EH (cell line): Measurements from ENCODE around the gene MAPK6.

Source experiments
- DNase-seq: peaks from one replicate; pipeline ENCODE4 v3.0.0-alpha.2; 2015; ENCODE audit warnings: low read depth

Gene MAPK6

DNA sequence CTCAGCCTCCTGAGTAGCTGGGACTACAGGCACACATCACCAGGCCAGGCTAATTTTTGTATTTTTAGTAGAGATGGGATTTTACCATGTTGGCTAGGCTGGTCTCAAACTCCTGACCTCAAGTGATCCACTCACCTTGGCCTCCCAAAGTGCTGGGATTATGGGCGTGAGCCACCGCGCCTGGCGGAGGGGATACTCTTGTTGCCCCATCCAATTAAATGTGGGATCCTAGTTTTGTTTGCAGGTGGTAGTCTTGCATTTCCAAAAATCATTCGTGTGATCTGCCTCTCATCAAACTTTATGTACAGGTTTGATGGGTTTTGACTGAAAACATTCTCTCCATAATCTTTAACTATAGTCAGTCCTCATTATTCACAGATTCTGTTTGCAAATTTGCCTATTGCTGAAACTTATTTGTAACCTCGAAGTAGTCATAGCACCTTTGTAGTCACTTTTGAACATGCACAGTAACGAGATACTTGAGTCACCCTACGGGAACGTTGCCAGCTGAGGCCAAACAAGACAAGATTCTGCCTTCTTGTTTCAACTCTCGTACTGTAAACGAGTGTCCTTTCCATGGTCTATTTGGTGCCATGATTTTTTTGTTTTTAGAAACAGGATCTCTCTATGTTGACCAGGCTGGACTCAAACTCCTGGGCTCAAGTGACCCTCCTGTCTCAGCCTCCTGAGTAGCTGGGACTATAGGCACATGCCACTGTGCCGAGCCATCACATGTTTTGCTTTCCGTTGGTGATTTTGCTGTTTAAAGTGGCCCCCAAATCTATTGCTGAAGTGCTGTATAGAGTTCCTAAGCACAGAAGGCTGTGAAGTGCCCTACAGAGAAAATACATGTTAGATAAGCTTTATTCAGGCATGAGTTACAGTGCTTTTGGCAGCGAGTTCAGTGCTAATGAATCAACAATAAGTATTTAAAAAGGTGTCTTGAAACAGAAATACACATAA, 8.1 kb upstream of the MAPK6 start:
- peak; percentile 84 for DNase-seq

DNA sequence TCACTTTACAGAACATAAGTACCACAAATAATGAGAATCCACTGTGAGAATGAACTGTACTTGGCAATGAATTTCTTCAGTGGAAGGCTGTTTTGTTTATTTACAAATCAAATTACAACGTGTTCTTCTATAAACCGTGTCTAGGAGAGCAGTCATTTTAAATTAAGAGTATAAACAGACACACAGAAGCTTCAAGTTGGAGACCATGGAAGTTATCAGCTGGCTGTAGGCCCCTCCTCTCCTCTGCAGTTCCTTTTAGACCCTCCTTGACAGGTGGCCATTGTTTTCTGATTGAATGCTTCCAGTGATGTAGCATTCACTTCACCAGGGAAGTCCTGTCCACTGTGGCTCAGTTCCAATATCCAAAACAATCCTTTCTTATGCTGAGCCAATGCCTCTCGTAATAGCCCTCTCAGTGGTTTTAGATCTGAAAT, 7.3 kb upstream of the MAPK6 start:
- DNase-seq, result no peak

DNA sequence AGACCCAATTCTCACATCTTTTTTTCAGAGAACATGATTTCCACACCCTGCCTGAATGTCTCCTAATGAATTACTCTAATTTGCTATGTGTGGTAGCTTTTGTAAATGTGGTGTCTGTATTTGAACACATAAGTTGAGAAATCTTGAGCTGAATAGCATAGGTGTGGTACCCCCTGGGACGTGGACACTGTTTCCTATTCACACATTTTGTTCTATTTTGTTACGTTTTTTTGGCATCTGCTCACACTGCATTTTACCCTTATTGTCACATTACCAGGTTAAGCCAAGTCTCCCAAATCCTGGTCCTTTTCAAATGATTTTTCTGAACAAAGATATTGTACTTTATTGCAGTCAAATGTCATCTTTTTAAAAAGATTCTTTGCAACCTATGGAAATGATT, 6.8 kb upstream of the MAPK6 start:
- DNase-seq, result no peak

DNA sequence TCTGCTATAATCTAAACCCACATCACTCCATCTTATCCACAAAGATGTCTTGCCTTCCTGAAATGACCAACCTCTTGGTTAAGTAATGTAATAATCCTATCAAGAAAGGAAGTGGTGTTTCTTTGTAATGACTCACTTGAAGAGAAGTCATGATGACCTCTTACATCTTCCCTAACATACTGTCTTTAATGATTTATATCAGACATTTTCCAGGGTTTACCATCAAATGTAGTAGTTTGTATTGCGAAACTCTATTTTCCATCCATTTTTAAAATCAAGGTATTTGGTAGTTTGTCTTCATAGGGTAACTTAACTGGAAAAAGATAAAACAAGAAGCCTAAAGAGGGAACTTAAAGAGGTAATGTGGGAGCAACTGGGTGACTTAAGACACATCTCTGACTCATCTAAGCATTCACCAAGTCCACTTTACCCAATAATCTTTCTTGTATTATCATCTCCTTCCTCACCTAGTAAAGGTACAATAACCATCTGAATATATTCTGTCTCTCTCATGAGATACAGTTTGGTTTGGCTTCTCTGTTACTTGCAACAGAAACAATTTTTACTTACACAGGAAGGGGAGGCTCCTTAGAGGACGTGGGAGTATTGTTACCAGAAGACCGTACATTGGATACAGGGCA, 5.7 kb upstream of the MAPK6 start:
- DNase-seq, result peak; percentile 75

DNA sequence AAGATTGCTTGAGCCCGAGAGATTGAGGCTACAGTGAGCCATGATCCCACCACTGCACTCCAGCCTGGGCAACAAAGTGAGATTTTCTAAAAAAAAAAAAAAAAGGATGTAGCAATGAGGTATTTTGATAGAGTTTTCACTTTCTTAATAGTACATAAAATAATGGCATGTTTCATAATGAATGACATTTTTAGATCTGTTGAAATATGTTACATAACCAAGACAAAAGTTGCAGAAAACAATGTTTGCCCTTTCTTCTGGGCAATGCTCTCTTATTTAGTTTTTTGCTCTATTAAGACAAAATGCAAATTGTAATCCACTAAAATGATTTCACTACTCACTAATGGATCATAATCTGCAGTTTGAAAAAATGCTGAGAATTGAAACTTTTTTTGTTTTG, 4.4 kb upstream of the MAPK6 start:
- DNase-seq, result no peak

DNA sequence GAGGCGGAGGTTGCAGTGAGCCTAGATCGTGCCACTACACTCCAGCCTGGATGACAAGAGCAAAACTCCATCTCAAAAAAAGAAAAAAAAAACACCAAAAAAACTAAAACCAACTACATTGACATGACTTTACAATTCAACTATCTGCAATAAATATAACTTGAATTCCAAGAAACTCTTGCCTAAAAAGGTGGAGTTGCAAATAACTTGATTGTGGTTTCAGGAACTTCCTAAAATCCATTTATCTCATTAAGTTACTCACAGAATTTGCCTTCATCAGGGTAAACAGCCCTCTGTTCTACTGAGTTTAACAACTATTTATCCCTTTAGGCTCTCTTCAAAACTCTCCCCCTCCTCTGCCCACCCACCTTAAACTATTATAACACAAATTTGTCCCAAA, 2.7 kb upstream of the MAPK6 start:
- no peak for DNase-seq

DNA sequence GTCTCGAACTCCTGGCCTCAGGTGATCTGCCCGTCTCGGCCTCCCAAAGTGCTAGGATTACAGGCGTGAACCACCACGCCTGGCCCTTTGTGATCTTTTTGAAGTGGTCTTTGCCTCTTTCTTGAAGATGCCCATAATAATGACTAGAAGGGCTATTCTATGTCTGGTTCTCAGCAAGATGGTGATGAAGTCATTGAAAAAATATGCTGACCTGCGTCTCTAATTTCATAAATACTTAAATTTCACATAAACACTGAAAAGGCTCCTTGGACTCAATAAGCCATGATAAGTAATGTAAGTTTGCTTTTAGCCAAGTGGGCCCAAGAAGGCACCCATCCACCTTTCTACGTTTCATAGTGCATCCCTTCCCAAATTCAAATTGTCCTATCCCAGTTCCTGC, 775 bp upstream of the MAPK6 start:
- peak; percentile 69 for DNase-seq

DNA sequence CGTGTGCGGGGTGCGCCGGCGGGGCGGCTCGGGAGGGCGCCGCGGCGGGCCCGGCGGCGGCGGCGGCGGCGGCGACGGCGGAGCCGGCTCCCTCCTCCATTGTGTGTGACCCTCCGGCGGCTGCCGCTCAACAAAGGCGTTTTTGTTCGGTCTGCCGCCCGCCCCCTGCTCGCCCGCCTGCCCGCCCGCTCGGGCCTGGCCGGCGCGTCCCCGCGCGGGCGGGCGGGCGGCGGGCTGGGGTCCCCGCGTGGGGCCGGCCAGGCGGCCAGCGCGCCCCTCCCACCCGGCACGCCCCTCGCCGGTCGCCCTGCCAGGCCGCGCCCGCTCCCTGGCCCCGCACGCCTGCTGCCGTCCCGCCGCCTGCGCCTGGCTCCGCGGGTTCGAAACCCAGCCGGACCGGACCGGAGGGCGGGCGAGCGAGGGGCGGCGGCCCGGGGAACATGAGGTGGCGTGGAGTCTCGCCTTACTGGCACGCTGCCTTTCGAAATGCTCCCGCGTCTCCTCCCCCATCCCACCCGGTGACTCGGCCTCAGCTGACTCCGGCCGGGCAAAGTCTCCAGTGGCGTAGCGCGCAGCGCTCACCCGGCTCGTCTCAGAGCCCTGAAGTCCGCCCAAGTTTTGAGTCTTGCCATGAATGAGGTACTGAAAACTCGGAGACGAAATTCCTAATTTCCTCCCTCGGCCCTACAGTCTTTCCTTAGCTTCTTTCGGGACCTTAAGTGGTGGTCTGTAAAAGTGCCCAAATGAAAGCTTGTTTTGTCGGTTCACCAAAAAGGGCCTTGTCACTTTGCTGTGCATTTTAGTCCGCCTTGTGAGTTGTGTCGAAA, 588 bp downstream of the MAPK6 start:
- peak; percentile 89 for DNase-seq

DNA sequence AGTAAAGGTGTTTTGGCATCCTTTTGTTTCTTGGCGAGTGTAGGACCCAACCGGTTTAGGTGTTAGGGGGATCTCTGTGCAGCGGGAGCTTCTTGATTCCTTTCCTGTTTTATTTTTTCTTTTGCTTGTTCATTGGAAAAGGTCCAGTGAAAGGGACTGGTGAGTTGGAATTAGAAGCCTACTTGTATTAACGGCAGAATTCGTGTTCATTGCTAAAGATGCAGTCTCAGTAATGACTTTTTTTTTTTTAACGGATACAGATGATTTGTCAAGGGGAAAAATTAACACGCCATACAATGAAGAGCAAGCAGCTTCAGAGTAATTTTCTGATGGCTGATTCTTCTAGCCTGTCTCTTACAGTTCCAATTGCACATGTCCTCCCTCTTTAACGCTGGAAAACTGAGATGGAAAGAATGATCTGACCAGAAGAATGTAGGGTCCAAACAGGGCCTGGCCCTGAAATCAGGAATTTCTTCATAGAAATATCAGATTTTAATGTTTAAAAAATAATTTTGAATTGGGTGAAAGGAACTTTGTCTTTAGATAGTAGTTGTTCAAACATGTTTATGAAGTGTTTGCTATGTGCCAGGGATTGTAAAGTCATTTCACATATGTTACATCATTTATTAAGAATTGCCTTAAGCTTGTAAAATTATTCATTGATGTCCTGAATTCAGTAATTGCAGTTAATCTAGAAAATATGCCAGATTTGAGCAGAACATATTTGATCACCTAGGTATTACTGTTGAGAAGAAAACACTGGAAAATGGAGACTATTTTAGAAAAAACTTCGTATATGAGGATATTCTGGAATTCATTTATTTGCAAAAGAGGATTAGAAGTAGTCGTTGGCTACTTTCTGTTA, 1.4 kb downstream of the MAPK6 start:
- peak; percentile 55 for DNase-seq

DNA sequence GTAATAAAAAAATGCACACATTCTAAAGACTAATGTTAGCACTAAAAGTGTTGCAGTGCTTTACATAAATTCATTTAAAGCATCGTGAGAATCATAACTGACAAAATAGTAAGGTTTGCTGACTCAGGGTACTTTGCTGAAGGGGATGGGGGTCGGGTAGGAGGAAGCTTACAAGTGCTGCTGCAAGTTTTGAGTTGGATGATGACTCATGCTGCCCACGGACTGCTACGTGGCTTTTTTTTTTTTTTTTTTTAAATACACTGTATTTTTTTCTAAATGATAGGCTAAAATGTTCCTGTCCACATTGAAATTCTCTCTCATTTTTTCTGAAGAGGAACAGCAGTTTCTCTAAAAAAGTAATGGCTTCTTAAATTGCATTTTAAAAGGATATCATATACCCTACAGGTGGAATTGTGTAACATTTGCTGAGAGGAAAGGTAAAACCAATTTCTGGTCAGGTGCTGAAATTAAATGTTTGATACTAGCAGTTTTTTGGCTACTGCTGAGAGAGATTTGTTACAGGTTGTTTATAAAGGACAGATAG, 2.2 kb downstream of the MAPK6 start:
- peak; percentile 92 for DNase-seq

DNA sequence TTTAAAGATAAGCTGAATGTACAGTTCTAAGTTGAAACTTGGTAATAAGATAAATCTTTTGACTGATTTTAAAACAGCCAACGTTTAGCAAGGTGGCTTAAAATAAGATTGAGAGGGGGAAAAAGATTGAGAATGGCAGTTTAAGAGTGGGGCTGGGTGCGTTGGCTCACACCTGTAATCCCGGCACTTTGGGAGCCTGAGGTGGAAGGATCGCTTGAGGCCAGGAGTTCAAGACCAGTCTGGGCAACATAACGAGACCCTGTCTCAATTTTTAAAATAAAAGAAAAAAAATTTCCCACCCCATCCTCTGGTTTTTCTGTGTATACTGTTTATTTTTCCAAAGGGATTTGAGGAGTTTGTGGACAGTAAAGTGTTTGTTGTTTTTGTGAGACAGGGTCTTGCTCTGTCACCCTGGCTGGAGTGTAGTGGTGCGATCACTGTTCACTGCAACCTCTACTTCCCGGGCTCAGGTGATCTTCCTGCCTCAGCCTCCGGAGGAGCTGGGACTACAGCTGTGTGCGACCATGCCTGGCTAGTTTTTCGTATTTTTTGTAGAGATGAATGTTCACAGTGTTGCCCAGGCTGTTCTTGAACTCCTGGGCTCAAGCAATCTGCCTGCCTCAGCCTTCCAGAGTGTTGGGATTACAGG, 3.0 kb downstream of the MAPK6 start:
- no peak for DNase-seq

DNA sequence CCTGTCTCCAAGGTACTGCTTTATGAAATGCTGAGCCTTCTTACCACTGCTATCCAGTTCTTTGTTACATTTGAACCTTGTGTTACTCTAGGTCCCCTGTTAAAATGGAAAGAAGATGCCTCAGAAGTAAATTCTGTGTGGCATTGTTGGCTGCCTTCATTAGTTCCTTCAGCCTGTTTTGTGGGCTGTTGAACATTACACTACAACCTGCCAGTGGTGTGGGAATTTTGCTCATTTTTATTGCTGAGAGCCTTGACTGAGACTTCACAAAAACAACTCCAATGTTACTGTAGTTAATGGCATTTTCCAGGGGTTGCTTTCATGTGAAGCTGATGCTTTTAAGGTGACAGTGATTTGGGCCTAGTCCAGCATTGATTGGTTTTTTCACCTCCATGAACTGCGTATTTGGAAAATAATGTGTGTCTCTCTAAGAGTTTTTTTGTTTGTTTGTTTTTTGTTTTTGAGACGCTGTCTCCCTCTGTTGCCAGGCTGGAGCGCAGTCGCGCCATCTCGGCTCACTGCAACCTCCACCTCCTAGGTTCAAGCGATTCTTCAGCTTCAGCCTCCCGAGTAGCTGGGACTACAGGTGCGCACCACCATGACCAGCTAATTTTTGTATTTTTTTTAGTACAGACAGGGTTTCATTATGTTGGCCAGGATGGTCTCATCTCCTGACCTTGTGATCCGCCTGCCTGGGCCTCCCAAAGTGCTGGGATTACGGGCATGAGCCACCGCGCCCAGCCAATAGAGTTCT, 4.3 kb downstream of the MAPK6 start:
- DNase-seq, result no peak

DNA sequence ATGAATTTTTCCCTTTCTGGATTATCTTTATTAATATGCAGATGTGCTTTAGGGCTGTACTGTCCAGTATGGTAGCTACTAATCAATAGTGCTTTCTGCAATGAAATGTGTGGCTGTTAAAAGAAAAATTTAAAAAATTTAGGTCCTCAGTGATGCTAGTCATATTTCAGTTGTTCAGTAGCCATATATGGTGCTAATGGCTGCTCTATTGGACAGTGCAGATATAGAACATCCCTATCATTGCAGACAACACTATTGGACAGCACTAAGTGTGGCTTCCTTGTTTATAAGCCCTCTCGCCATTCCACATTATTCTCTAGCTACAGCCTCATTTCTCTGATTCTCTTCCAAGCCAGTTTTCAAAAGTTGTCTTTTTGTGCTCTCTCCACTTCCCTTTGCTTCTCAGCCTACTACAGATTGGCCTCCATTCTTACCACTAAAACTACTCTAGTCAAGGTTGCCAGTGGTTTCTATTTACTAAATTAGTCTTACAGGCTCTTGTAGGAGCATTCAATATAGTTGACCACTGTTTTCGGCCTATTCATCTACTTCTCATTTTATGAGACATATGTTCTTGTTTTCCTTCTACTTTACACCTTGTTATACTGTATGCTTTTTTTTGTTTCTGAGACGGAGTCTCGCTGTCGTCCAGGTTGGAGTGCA, 9.5 kb downstream of the MAPK6 start:
- peak; percentile 64 for DNase-seq

DNA sequence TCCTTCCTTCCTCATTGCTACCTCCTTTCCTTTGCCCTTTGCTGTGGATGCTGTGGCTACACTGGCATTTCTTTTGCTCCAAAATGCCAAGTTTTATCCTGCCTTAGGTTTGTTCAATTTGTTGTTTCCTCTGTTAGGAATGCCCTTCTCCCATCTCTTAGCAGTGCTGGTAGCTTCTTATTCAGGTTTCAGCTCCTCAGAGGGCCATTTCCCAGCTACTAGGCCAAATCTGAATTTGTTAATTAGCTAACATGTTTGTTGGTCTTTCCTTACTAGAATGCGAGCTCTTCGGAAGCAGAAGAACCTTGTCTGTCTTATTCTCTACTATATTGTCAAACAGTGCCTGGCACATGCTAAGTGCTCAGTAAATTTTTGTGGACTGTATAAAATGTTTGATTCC, 11.0 kb downstream of the MAPK6 start:
- DNase-seq, result no peak

DNA sequence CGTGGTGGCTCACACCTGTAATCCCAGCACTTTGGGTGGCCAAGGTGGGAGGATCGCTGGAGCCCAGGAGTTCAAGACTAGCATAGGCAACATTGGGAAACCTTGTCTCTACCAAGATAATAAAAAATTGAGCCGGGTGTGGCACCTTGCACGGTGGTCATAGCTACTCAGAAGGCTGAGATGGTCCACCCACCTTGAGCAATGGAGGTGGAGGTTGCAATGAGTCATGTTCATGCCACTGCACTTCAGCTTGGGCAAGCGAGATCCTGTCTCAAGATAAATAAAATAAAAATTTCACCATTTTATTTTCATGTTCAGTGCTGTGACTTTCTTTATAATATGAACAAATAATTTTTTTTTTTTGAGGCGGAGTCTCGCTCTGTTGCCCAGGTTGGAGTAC, 12.5 kb downstream of the MAPK6 start:
- DNase-seq, result no peak

DNA sequence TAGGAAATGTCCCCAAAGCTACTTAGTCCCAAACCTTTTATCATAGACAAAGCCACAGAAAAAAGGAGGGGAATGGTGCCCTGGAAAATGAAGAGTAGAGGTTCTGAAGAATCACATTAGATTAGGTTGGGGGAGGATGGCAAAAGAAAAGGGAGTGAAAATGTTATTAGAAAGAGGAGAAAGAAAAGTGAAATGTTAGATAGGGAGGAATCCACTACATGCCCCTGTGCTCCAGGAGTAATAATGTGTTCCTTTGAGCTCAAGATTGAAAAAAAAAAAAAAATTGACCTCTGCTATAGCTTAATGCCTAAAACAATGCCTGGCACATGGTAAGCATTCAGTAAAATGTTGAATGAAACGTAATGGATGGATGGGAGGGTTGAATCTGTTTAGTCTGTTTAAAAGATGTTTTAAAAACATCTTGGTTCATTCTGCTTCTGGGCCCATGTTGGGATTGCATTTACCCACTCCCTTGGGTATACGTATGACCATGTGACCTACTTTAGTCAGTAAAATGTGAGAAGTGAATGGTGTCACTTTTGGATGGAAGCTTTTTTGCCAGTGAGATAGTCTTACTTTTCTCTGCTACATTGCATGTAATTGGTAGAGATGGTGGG, 19.0 kb downstream of the MAPK6 start:
- DNase-seq, result no peak

DNA sequence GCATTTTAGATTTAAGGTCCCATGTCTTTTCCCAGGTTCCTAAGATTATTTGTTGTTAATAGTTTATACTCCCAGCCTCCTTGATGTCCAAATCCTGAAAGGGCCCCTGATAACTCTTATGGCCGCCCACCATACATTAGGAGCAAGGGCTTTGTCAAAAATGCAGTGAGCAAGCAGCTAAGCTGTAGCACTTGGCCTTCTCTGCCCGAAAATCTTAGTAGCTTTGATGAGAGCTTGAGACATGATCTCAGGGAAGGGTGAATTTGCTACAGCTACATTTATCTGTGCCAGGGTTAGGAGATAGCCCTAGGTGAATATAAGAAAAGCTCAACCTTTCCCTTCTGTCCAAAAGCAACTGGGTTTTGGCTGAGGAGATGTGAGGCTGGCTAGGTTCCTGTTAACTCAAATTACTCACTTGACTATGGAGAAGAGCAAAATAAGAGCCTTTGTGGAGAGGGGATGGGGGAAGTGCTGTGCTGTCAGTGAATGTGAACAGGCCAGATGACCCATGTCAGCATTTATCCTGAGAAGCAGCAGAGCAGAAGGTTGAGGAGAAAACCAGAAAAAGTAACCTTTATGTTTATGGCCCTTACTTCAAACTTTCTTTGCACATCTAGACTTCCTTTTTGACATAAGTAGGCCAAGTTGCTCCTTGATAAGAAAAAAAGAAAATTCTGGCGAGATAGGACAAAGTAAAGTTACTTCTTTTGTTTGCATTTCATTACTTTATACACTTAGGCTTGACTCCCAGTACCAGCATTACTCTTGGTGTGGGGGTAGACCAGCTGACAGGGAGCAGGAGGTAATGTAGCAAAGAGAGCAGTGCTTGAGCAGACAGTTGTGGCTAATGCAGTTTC, 21.1 kb downstream of the MAPK6 start:
- DNase-seq, result peak; percentile 36
